HepG2 (cell line): Measurements from ENCODE around the gene PAFAH1B1. TPM values are rescaled to one million over a fixed set of nuclear protein-coding genes. Genes with fewer than 3 reads are reported as not detected.

ENCODE experiments used
- ATF3 ChIP-seq: sonication (generic); formaldehyde crosslinking; IDR thresholded peaks from 2 replicates; pipeline ENCODE4 v1.4.0; 2020; ENCODE audit warnings: missing genetic modification reagents
- BHLHE40 ChIP-seq: IDR thresholded peaks from 2 replicates; pipeline ENCODE4 v1.6.1; 2011; ENCODE audit warnings: low read length, improper control_type of control experiment
- BORCS8-MEF2B ChIP-seq: sonication (generic); formaldehyde crosslinking; IDR thresholded peaks from 2 replicates; pipeline ENCODE4 v1.8.0; 2022; ENCODE audit warnings: mild to moderate bottlenecking, missing genetic modification reagents
- CREB1 ChIP-seq, 2 experiments: fragments of 450-650 bp in 1 of 2; IDR thresholded peaks; 2 replicates each; pipeline ENCODE4 v1.6.1; 2016 to 2017; ENCODE audit warnings: control low read depth in 1 of 2, mild to moderate bottlenecking in 1 of 2, missing compliant biosample characterization in 1 of 2, missing genetic modification characterization in 1 of 2
- ELF4 ChIP-seq: sonication (generic); formaldehyde crosslinking; IDR thresholded peaks from 2 replicates; pipeline ENCODE4 v1.5.0; 2020; ENCODE audit warnings: missing genetic modification reagents, mild to moderate bottlenecking, moderate library complexity, borderline replicate concordance
- FOXJ3 ChIP-seq: sonication (generic); formaldehyde crosslinking; IDR thresholded peaks from 2 replicates; pipeline ENCODE4 v1.4.0; 2020; ENCODE audit warnings: missing genetic modification reagents, mild to moderate bottlenecking, borderline replicate concordance
- FOXO1 ChIP-seq: sonication (generic); formaldehyde crosslinking; IDR thresholded peaks from 2 replicates; pipeline ENCODE4 v1.4.0; 2020; ENCODE audit warnings: missing genetic modification reagents
- GABPB1 ChIP-seq: IDR thresholded peaks from 2 replicates; pipeline ENCODE4 v1.6.1; 2016; ENCODE audit warnings: mild to moderate bottlenecking, missing genetic modification reagents, moderate library complexity, missing compliant biosample characterization
- HES4 ChIP-seq: sonication (generic); formaldehyde crosslinking; IDR thresholded peaks from 2 replicates; pipeline ENCODE4 v1.9.0; 2021; ENCODE audit warnings: mild to moderate bottlenecking, missing genetic modification reagents, borderline replicate concordance
- IKZF5 ChIP-seq: IDR thresholded peaks from 2 replicates; pipeline ENCODE4 v1.6.1; 2018; ENCODE audit warnings: missing genetic modification reagents, mild to moderate bottlenecking, missing compliant biosample characterization
- RAD21 ChIP-seq: fragments of 450-650 bp; formaldehyde crosslinking; IDR thresholded peaks from 2 replicates; pipeline ENCODE4 v1.5.0; 2020; ENCODE audit warnings: mild to moderate bottlenecking
- RCOR2 ChIP-seq: IDR thresholded peaks from 2 replicates; pipeline ENCODE4 v1.6.1; 2016; ENCODE audit warnings: missing biosample characterization, missing genetic modification reagents
- RORA ChIP-seq: sonication (generic); formaldehyde crosslinking; IDR thresholded peaks from 2 replicates; pipeline ENCODE4 v1.5.0; 2020; ENCODE audit warnings: mild to moderate bottlenecking, missing genetic modification reagents, moderate library complexity
- SALL1 ChIP-seq: sonication (generic); formaldehyde crosslinking; IDR thresholded peaks from 2 replicates; pipeline ENCODE4 v1.8.0; 2022; ENCODE audit warnings: mild to moderate bottlenecking, missing genetic modification reagents
- SRY ChIP-seq: sonication (generic); formaldehyde crosslinking; IDR thresholded peaks from 2 replicates; pipeline ENCODE4 v1.8.0; 2022; ENCODE audit warnings: mild to moderate bottlenecking, missing genetic modification reagents
- THRA ChIP-seq: sonication (generic); formaldehyde crosslinking; IDR thresholded peaks from 2 replicates; pipeline ENCODE4 v1.4.0; 2020; ENCODE audit warnings: missing genetic modification reagents, borderline replicate concordance
- THYN1 ChIP-seq: sonication (generic); formaldehyde crosslinking; IDR thresholded peaks from 2 replicates; pipeline ENCODE4 v1.8.1; 2023; ENCODE audit warnings: low read depth, mild to moderate bottlenecking, moderate library complexity, missing genetic modification reagents, borderline replicate concordance
- TMF1 ChIP-seq: sonication (generic); formaldehyde crosslinking; IDR thresholded peaks from 2 replicates; pipeline ENCODE4 v1.8.1; 2022; ENCODE audit warnings: low read depth, missing genetic modification reagents
- TP53 ChIP-seq: sonication (generic); formaldehyde crosslinking; conservative IDR thresholded peaks from 2 replicates; pipeline ENCODE4 v1.4.0; 2020; ENCODE audit warnings: missing genetic modification reagents
- ZBTB7A ChIP-seq: sonication (generic); formaldehyde crosslinking; IDR thresholded peaks from 2 replicates; pipeline ENCODE4 v1.8.0; 2022; ENCODE audit warnings: mild to moderate bottlenecking, missing genetic modification reagents
- ZNF292 ChIP-seq: sonication (generic); formaldehyde crosslinking; IDR thresholded peaks from 2 replicates; pipeline ENCODE4 v1.8.1; 2022; ENCODE audit warnings: mild to moderate bottlenecking, low read depth, missing genetic modification reagents, borderline replicate concordance
- ZNF329 ChIP-seq: sonication (generic); formaldehyde crosslinking; IDR thresholded peaks from 2 replicates; pipeline ENCODE4 v1.9.0; 2021; ENCODE audit warnings: low read depth, mild to moderate bottlenecking, missing genetic modification reagents
- ZNF501 ChIP-seq: sonication (generic); formaldehyde crosslinking; IDR thresholded peaks from 2 replicates; pipeline ENCODE4 v1.5.1; 2020; ENCODE audit warnings: mild to moderate bottlenecking, moderate library complexity, missing genetic modification reagents
- ZNF550 ChIP-seq: sonication (generic); formaldehyde crosslinking; IDR thresholded peaks from 2 replicates; pipeline ENCODE4 v1.4.0; 2020; ENCODE audit warnings: mild to moderate bottlenecking, missing genetic modification reagents, borderline replicate concordance
- ZNF879 ChIP-seq: sonication (generic); formaldehyde crosslinking; IDR thresholded peaks from 2 replicates; pipeline ENCODE4 v1.8.1; 2023; ENCODE audit warnings: missing genetic modification reagents
- polyA plus RNA-seq, 8 experiments: library from polyadenylated mRNA; depleted of rRNA in 3 of 8; stranded (reverse) in 7 of 8; unstranded in 1 of 8; fragments of >200 nt; fragmentation: Illumina TruSeq in 4 of 8; extraction: Trizol in 4 of 8; gene quantifications; 2 replicates each; pipeline versions ENCODE4 v1.2.1 to v1.2.3, GENCODE V29; 2011 to 2016; ENCODE audit warnings: low read depth in 4 of 8, missing spikeins in 1 of 8, mixed read lengths in 1 of 8; ENCODE audit not compliant: insufficient read depth in 1 of 8
- total RNA-seq, 5 experiments: library from RNA; depleted of rRNA; stranded (reverse); fragments of >200 nt; fragmentation: Illumina TruSeq; extraction: Trizol; gene quantifications; 2 replicates each; pipeline ENCODE4 v1.2.3, GENCODE V29; 2016; ENCODE audit warnings: low read depth in 1 of 5
- TF ChIP-seq, protein P1 (sequence below): sonication (generic); formaldehyde crosslinking; IDR thresholded peaks from 2 replicates; pipeline ENCODE4 v1.4.0; 2020; ENCODE audit warnings: missing genetic modification reagents
- TF ChIP-seq, protein P2 (sequence below): IDR thresholded peaks from 2 replicates; pipeline ENCODE4 v1.6.1; 2016; ENCODE audit warnings: mild to moderate bottlenecking, missing biosample characterization, missing genetic modification reagents

The PAFAH1B1 gene
- total and polyA plus RNA-seq, 2 of the 13 experiments (the other 11 are each of a cell fraction or from before 2014, with no cell fraction given): 46.0 to 64.9 TPM

- TF ChIP-seq IKZF5 (no peak), RORA (no peak), GABPB1 (CRISPR knock-in tag) (peak; percentile 39; the same call in 1 of the 2 replicates), FOXO1 (CRISPR knock-in tag) (no peak), HES4 (no peak; the same call in 1 of the 2 replicates), ZBTB7A (CRISPR knock-in tag) (no peak), ELF4 (CRISPR knock-in tag) (no peak), ZNF550 (CRISPR knock-in tag) (no peak), FOXJ3 (CRISPR knock-in tag) (no peak), ZNF329 (CRISPR knock-in tag) (0 out of 2 replicates have a peak, but pooled peaks have one; percentile 46), THRA (CRISPR knock-in tag) (no peak), ZNF292 (CRISPR knock-in tag) (no peak), ZNF879 (CRISPR knock-in tag) (no peak), BORCS8-MEF2B (CRISPR knock-in tag) (no peak; the same call in 1 of the 2 replicates), TP53 (CRISPR knock-in tag) (no peak), TMF1 (no peak), ZNF501 (CRISPR knock-in tag) (no peak), SRY (CRISPR knock-in tag) (no peak), RAD21 (peak; percentile 53), ATF3 (no peak), RCOR2 (CRISPR knock-in tag) (no peak), CREB1 (IDR thresholded peaks at IDR 0.05) (no peak), CREB1 (CRISPR knock-in tag; IDR thresholded peaks at IDR 0.05) (no peak), THYN1 (CRISPR knock-in tag) (no peak), BHLHE40 (no peak), SALL1 (CRISPR knock-in tag) (peak; percentile 45)
- TF ChIP-seq, protein P1, sequence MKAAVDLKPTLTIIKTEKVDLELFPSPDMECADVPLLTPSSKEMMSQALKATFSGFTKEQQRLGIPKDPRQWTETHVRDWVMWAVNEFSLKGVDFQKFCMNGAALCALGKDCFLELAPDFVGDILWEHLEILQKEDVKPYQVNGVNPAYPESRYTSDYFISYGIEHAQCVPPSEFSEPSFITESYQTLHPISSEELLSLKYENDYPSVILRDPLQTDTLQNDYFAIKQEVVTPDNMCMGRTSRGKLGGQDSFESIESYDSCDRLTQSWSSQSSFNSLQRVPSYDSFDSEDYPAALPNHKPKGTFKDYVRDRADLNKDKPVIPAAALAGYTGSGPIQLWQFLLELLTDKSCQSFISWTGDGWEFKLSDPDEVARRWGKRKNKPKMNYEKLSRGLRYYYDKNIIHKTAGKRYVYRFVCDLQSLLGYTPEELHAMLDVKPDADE (CRISPR knock-in tag): 0 out of 2 replicates have a peak, but pooled peaks have one; percentile 48
- TF ChIP-seq, protein P2, sequence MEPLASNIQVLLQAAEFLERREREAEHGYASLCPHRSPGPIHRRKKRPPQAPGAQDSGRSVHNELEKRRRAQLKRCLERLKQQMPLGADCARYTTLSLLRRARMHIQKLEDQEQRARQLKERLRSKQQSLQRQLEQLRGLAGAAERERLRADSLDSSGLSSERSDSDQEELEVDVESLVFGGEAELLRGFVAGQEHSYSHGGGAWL (CRISPR knock-in tag): peak; percentile 72; the same call in 1 of the 2 replicates
Measured at GRCh38 chr17:2724784-2725164, 131.3 kb downstream of the PAFAH1B1 start (continued).
